T-helper 1 cell treated with Interleukin-12 subunit alpha and Interleukin-12 subunit beta and Interleukin-4 antibody, amounts not matched to agents 30 ng/mL and 1 ng/mL, for 36 hours (primary cell): ENCODE data around the gene STRN. TPM values are rescaled to one million over a fixed set of nuclear protein-coding genes. Genes with fewer than 3 reads are reported as not detected.
"Not testable (repeated sequence)": the region's sequence is repeated elsewhere in the genome, so short reads cannot be mapped to it uniquely, and the experiment has no call there.

Experiments
- intact Hi-C: fragments of 100-400 bp; cut with micrococcal nuclease; formaldehyde crosslinking; loops from one replicate; pipeline ENCODE4 v1.15.1; 2024
- total RNA-seq: library from RNA; stranded (reverse); gene quantifications from 2 replicates; pipeline ENCODE4 v1.2.3, GENCODE V29; 2022

STRN gene
- total RNA-seq: 28.8 and 33.8 TPM in 2 replicates

- intact Hi-C loops: loop anchor here (1.0 to 10.0 kb wide), 13 partner anchors 39 to 1811 kb away; partner anchors contain the start of genes ATL2, CDC42EP3, CEBPZ and CEBPZOS
These were observed at the start of gene STRN for GRCh38 chr2:36966370-36967235. TSS of gene STRN (minus strand) at chr2:36966536. CDS start at chr2:36966463, 73 bp downstream.

- intact Hi-C loops: no loop called here
These were observed 46.9 kb upstream of the STRN start for GRCh38 chr2:37013315-37013641.

- intact Hi-C loops: no loop called here
These were observed 44.8 kb upstream of the STRN start for GRCh38 chr2:37011130-37011529.

- intact Hi-C loops: loop anchor here (1.0 kb wide), 3 partner anchors 39 to 225 kb away; partner anchors contain the start of genes GPATCH11, HEATR5B and STRN
These were observed 39.0 kb upstream of the STRN start for GRCh38 chr2:37005118-37005868.

- intact Hi-C loops: no loop called here
These were observed 34.7 kb upstream of the STRN start for GRCh38 chr2:37000988-37001556.

GRCh38 chr2:37000318-37000717 lies 34.0 kb upstream of the STRN start:
- intact Hi-C loops: no loop called here

GRCh38 chr2:36999416-36999815 lies 33.1 kb upstream of the STRN start:
- intact Hi-C loops: not testable (repeated sequence)

- intact Hi-C loops: no loop called here
These were observed 27.7 kb upstream of the STRN start for GRCh38 chr2:36993841-36994620.

- intact Hi-C loops: no loop called here
These were observed 21.7 kb upstream of the STRN start for GRCh38 chr2:36988008-36988407.

- intact Hi-C loops: no loop called here
These were observed 16.1 kb upstream of the STRN start for GRCh38 chr2:36982467-36982866.

- intact Hi-C loops: no loop called here
These were observed 15.6 kb upstream of the STRN start for GRCh38 chr2:36981911-36982310.

GRCh38 chr2:36979007-36979406 lies 12.7 kb upstream of the STRN start:
- intact Hi-C loops: not testable (repeated sequence)

GRCh38 chr2:36976065-36976464 lies 9.7 kb upstream of the STRN start:
- intact Hi-C loops: no loop called here

GRCh38 chr2:36975306-36975705 lies 9.0 kb upstream of the STRN start:
- intact Hi-C loops: no loop called here

GRCh38 chr2:36973320-36973719 lies 7.0 kb upstream of the STRN start:
- intact Hi-C loops: no loop called here

- intact Hi-C loops: no loop called here
These were observed 5.7 kb upstream of the STRN start for GRCh38 chr2:36971990-36972389.

- intact Hi-C loops: loop anchor here (5.0 to 10.0 kb wide), 4 partner anchors 707 to 1810 kb away; partner anchors contain the start of genes CDC42EP3, GALM and GEMIN6
These were observed 1.0 kb upstream of the STRN start for GRCh38 chr2:36967236-36967876.

- intact Hi-C loops: loop anchor here (1.0 to 10.0 kb wide), 13 partner anchors 39 to 1811 kb away; partner anchors contain the start of genes ATL2, CDC42EP3, CEBPZ and CEBPZOS
These were observed 476 bp downstream of the STRN start for GRCh38 chr2:36965751-36966369.

GRCh38 chr2:36965206-36965605 lies 1.1 kb downstream of the STRN start:
- intact Hi-C loops: loop anchor here (5.0 to 10.0 kb wide), 4 partner anchors 710 to 1812 kb away; partner anchors contain the start of genes CDC42EP3, GALM and GEMIN6
